Effector memory CD4-positive, alpha-beta T cell (primary cell): Measurements from ENCODE around the gene SARNP.
"Not testable (repeated sequence)": the region's sequence is repeated elsewhere in the genome, so short reads cannot be mapped to it uniquely, and the experiment has no call there.

ENCODE experiments used
- DNase-seq, 3 donors: peaks; one replicate each; pipeline ENCODE4 v3.0.0-alpha.2; 2020
- H3K27ac ChIP-seq: 2 replicates; pipeline ENCODE4 v1.7.0; 2013; ENCODE audit warnings: mild to moderate bottlenecking, low read length, moderate library complexity; ENCODE audit not compliant: insufficient read depth, poor library complexity, severe bottlenecking
- H3K27me3 ChIP-seq: replicated peaks from 2 replicates; pipeline ENCODE4 v1.7.0; 2013; ENCODE audit warnings: mild to moderate bottlenecking, low read length; ENCODE audit not compliant: insufficient read depth, control insufficient read depth, poor library complexity, severe bottlenecking
- H3K36me3 ChIP-seq: 2 replicates; pipeline ENCODE4 v1.7.0; 2013; ENCODE audit warnings: mild to moderate bottlenecking, low read length, moderate library complexity; ENCODE audit not compliant: control insufficient read depth, insufficient read depth
- H3K4me1 ChIP-seq: 2 replicates; pipeline ENCODE4 v1.7.0; 2013; ENCODE audit warnings: low read length, mild to moderate bottlenecking; ENCODE audit not compliant: control insufficient read depth, insufficient read depth, poor library complexity, severe bottlenecking
- H3K4me3 ChIP-seq: 2 replicates; pipeline ENCODE4 v1.7.0; 2013; ENCODE audit warnings: low read length, low read depth, mild to moderate bottlenecking; ENCODE audit not compliant: insufficient read depth, poor library complexity, severe bottlenecking
- H3K9me3 ChIP-seq: 2 replicates; pipeline ENCODE4 v1.7.0; 2013; ENCODE audit warnings: mild to moderate bottlenecking, low read length, moderate library complexity; ENCODE audit not compliant: control insufficient read depth
- total RNA-seq, 3 donors: gene quantifications; one replicate each; lab custom pipeline; 2026; lab: John Stamatoyannopoulos, UW

The SARNP gene
- 7.9 to 9.9 (median 8.0) reads per million in 3 donors for total RNA-seq

DNA sequence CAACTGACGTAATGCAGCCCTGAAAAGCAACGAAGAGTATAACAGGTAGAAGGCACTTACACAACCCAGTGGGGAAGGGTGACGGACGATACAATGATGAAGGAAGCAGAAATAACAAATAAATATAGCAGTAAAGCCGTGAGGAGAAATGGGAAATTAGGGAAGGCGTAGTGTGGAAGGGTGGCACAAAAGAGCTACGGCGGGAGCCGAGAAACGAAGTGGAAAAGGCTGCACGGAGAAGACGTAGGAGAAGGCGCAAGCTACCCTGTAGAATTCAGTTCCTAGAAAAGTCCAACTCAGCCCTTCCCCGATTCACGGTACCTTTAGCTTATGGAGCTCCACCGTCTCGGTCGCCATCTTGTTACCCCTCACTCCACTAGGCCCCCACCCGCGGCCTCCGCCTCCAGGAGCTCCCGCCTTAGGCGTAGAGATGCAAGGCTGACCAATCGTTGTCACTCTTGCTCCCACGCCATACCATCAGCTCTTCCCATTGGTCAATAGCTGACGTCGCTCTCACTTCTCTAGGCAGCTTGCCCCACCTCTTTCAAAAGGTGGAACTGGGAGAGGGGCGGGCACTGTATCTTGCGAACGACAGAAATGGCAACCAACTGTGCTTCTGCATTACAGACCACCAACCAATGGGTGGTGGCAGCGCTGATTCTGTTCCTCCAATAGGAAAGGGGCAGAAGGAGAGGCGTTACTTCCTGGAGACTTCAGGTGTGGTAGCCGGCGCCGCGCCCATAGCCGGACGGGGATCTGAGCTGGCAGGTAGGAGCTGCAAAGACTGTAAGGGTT is at the start of gene SARNP, which contains the start of gene ORMDL2:
Gene SARNP, minus strand, starts transcription at position 380 of the 795 bp plus-strand sequence. Its CDS starts 23 bp downstream, at position 357.
Gene ORMDL2, plus strand, starts transcription at position 697 of the 795 bp plus-strand sequence. CDS start 959 bp downstream, outside the sequence.
- peak within 1 kb of the TSS; percentile 89 for H3K27ac ChIP-seq
- no peaks in the 10 kb centered on the region for H3K27me3 ChIP-seq
- no peaks in the 10 kb centered on the region for H3K9me3 ChIP-seq
- peaks cover 21% of the 10 kb centered on the region for H3K4me1 ChIP-seq
- DNase-seq = peak; percentile 94 to 98 (median 98)
- H3K4me3 ChIP-seq = peak within 1 kb of the TSS; percentile 94
- peaks cover 37% of the 10 kb centered on the region for H3K36me3 ChIP-seq

DNA sequence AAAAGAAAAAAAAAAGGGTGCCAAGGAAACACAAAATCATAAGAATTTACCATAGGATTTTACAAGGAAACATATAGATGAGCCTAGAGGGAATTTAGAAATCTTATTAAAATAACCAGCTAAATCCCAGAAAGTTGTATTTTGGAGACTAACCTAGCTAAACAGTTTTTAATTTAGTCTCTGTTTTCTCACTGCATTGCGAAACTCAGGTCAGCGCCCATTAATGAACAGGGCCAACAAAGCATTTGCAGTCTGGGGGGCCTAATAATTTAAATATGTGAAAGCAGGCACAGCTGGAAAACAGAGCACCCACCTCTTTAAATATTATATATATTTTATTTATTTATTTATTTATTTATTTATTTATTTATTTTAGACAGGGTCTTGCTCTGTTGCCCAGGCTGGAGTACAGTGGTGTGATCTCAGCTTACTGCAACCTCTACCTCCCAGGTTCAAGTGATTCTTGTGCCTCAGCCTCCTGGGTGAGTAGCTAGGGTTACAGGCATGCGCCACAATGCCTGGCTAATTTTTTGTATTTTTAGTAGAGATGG is 49.0 kb upstream of the SARNP start:
- not testable (repeated sequence) for H3K4me1 ChIP-seq, H3K36me3 ChIP-seq, H3K9me3 ChIP-seq, H3K27ac ChIP-seq, DNase-seq, H3K27me3 ChIP-seq, H3K4me3 ChIP-seq

- no peak overlapping the region for H3K4me3 ChIP-seq
- no peak for DNase-seq
Observed at GRCh38 chr12:55865327-55865726, 47.8 kb upstream of the SARNP start.

DNA sequence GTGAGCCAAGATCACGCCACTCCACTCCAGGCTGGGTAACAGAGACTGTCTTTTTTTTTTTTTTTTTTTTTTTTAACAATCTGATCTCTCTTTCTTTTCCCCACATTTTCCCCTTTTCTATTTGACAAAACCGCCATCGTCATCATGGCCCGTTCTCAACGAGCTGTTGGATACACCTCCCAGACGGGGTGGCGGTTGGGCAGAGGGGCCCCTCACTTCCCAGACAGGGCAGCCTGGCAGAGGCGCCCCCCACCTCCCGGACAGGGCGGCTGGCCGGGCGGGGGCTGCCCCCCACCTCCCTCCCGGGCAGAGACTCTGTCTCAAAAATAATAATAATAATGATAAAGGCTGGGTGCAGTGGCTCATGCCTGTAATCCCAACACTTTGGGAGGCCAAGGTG is 45.4 kb upstream of the SARNP start:
- H3K4me3 ChIP-seq, H3K27me3 ChIP-seq, H3K27ac ChIP-seq, H3K9me3 ChIP-seq, H3K4me1 ChIP-seq, DNase-seq, H3K36me3 ChIP-seq: not testable (repeated sequence)

More at GRCh38 chr12:55865327-55865726, 47.8 kb upstream of the SARNP start:
- H3K36me3 ChIP-seq = no peaks in the 10 kb centered on the region
- no peak overlapping the region for H3K27ac ChIP-seq
- H3K27me3 ChIP-seq = no peaks in the 10 kb centered on the region
- H3K4me1 ChIP-seq = no peaks in the 10 kb centered on the region
- no peaks in the 10 kb centered on the region for H3K9me3 ChIP-seq

- no peak overlapping the region for H3K27ac ChIP-seq
- no peaks in the 10 kb centered on the region for H3K4me1 ChIP-seq
- no peaks in the 10 kb centered on the region for H3K9me3 ChIP-seq
- H3K36me3 ChIP-seq = no peaks in the 10 kb centered on the region
- no peak overlapping the region for H3K4me3 ChIP-seq
- H3K27me3 ChIP-seq = no peaks in the 10 kb centered on the region
- no peak for DNase-seq
Observed at GRCh38 chr12:55862286-55862685, 44.8 kb upstream of the SARNP start.

DNA sequence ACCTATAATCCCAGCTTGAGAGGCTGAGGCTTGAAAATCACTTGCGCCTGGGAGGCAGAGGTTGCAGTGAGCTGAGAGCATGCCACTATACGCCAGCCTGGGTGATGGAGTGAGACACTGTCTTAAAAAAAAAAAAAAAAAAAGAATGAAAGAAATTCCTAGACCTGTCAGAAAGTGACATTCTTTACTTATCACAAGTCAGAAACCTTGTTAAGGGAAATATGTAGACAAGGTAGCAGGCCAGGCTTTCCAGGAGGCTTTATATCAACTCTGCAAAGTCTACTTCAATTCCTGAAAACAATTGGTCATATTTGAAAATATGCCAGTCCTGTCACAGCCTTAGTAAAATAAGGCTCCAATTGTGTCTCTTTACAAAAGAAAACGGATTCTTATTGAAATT is 44.3 kb upstream of the SARNP start:
- no peak overlapping the region for H3K4me3 ChIP-seq
- no peak for DNase-seq
- no peaks in the 10 kb centered on the region for H3K4me1 ChIP-seq

GRCh38 chr12:55861396-55861795 is 43.9 kb upstream of the SARNP start:
- Histone ChIP-seq H3K36me3 (no peaks in the 10 kb centered on the region), H3K27me3 (no peaks in the 10 kb centered on the region), H3K4me3 (no peak overlapping the region), H3K4me1 (no peaks in the 10 kb centered on the region), H3K27ac (no peak overlapping the region), H3K9me3 (no peaks in the 10 kb centered on the region)
- no peak for DNase-seq

More for the DNA sequence above, 44.3 kb upstream of the SARNP start:
- Histone ChIP-seq H3K27ac (no peak overlapping the region), H3K27me3 (no peaks in the 10 kb centered on the region), H3K36me3 (no peaks in the 10 kb centered on the region), H3K9me3 (no peaks in the 10 kb centered on the region)

- Histone ChIP-seq H3K9me3 (no peaks in the 10 kb centered on the region), H3K36me3 (no peaks in the 10 kb centered on the region), H3K4me3 (no peak overlapping the region), H3K27me3 (no peaks in the 10 kb centered on the region), H3K4me1 (no peaks in the 10 kb centered on the region), H3K27ac (no peak overlapping the region)
- no peak for DNase-seq
Observed at GRCh38 chr12:55852740-55853139, 35.2 kb upstream of the SARNP start.

DNA sequence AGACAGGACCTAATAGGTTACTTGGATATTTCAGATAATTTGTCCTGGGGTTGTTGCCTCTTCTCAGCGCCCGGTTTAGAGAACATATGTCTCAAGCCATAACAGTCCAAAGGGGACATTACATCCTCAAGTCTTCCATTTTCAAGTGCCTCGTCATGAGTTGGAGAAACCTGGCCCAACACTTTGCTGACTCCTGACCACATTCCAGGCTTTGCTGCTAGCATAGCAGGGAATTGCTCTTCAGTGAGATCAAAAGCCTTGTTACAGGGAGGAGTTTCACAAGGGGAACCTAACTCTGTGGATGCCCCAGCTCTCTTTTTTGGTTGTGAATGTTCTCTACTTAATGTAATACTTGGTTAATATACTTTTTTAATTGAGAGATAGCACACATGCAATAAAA is 33.4 kb upstream of the SARNP start:
- no peak for DNase-seq
- Histone ChIP-seq H3K36me3 (no peaks in the 10 kb centered on the region), H3K9me3 (no peaks in the 10 kb centered on the region), H3K4me1 (no peaks in the 10 kb centered on the region), H3K4me3 (no peak overlapping the region), H3K27me3 (no peaks in the 10 kb centered on the region), H3K27ac (no peak overlapping the region)

GRCh38 chr12:55850401-55850800 is 32.9 kb upstream of the SARNP start:
- Histone ChIP-seq H3K4me3 (no peak overlapping the region), H3K36me3 (no peaks in the 10 kb centered on the region), H3K27me3 (no peaks in the 10 kb centered on the region), H3K9me3 (no peaks in the 10 kb centered on the region), H3K4me1 (no peaks in the 10 kb centered on the region), H3K27ac (no peak overlapping the region)
- no peak for DNase-seq
